ENCODE measurements around the gene FAM47E. TPM values are rescaled to one million over a fixed set of nuclear protein-coding genes. Genes with fewer than 3 reads are reported as not detected.
"Not testable (repeated sequence)": the region's sequence is repeated elsewhere in the genome, so short reads cannot be mapped to it uniquely, and the experiment has no call there.

Gene FAM47E
- total RNA-seq, 1 experiment from 2014 or later = 0.02 TPM

GRCh38 chr4:76238701-76239100 lies 12.8 kb upstream of the FAM47E start:
- H3K9me3 ChIP-seq (replicated peaks) = peaks cover 5% of the 10 kb centered on the region; the same call in 1 of the 2 replicates
- H3K27ac ChIP-seq = no peak overlapping the region
- H3K4me3 ChIP-seq = no peak overlapping the region
- no peak for DNase-seq
- no peaks in the 10 kb centered on the region for H3K36me3 ChIP-seq
- H3K27me3 ChIP-seq = no peaks in the 10 kb centered on the region
- H3K4me1 ChIP-seq = no peaks in the 10 kb centered on the region

- Histone ChIP-seq H3K9me3 (replicated peaks) (peaks cover 9% of the 10 kb centered on the region; the same call in 1 of the 2 replicates), H3K27me3 (no peaks in the 10 kb centered on the region), H3K27ac (no peak overlapping the region), H3K4me1 (no peaks in the 10 kb centered on the region), H3K36me3 (no peaks in the 10 kb centered on the region), H3K4me3 (no peak overlapping the region)
- DNase-seq = no peak
These were observed 11.3 kb upstream of the FAM47E start for GRCh38 chr4:76240236-76240635.

- H3K4me1 ChIP-seq; H3K27me3 ChIP-seq; H3K9me3 ChIP-seq (replicated peaks); DNase-seq; H3K36me3 ChIP-seq; H3K27ac ChIP-seq; H3K4me3 ChIP-seq: not testable (repeated sequence)
These were observed 7.6 kb upstream of the FAM47E start for GRCh38 chr4:76243877-76244276.

GRCh38 chr4:76246025-76246424 lies 5.5 kb upstream of the FAM47E start:
- no peaks in the 10 kb centered on the region for H3K36me3 ChIP-seq
- H3K4me1 ChIP-seq = no peaks in the 10 kb centered on the region
- no peak for DNase-seq
- no peak overlapping the region for H3K27ac ChIP-seq
- no peak overlapping the region for H3K4me3 ChIP-seq
- no peaks in the 10 kb centered on the region for H3K27me3 ChIP-seq
- H3K9me3 ChIP-seq (replicated peaks) = peaks cover 4% of the 10 kb centered on the region; the same call in 1 of the 2 replicates

GRCh38 chr4:76246852-76247251 lies 4.7 kb upstream of the FAM47E start:
- H3K36me3 ChIP-seq = no peaks in the 10 kb centered on the region
- no peak overlapping the region for H3K27ac ChIP-seq
- H3K27me3 ChIP-seq = no peaks in the 10 kb centered on the region
- no peak overlapping the region for H3K4me3 ChIP-seq
- DNase-seq = no peak
- no peaks in the 10 kb centered on the region for H3K4me1 ChIP-seq
- H3K9me3 ChIP-seq (replicated peaks) = 0 out of 2 replicates have a peak, but pooled peaks cover 4% of the 10 kb centered on the region

GRCh38 chr4:76250962-76251361 lies 559 bp upstream of the FAM47E start:
- no peaks in the 10 kb centered on the region for H3K4me1 ChIP-seq
- H3K4me3 ChIP-seq = peak overlapping the region; percentile 62
- no peaks in the 10 kb centered on the region for H3K27me3 ChIP-seq
- no peaks in the 10 kb centered on the region for H3K36me3 ChIP-seq
- no peak overlapping the region for H3K27ac ChIP-seq
- H3K9me3 ChIP-seq (replicated peaks) = no peaks in the 10 kb centered on the region
- peak in 1 of 2 experiments; percentile 47 for DNase-seq

GRCh38 chr4:76252271-76252653 lies 741 bp downstream of the FAM47E start:
- DNase-seq = no peak
- H3K4me3 ChIP-seq = peak overlapping the region; percentile 62
- H3K36me3 ChIP-seq = no peaks in the 10 kb centered on the region
- H3K4me1 ChIP-seq = no peaks in the 10 kb centered on the region
- no peaks in the 10 kb centered on the region for H3K27me3 ChIP-seq
- no peak overlapping the region for H3K27ac ChIP-seq
- H3K9me3 ChIP-seq (replicated peaks) = no peaks in the 10 kb centered on the region

GRCh38 chr4:76253511-76253910 lies 2.0 kb downstream of the FAM47E start:
- Histone ChIP-seq H3K27ac (no peak overlapping the region), H3K4me3 (no peak overlapping the region), H3K27me3 (no peaks in the 10 kb centered on the region), H3K9me3 (replicated peaks) (no peaks in the 10 kb centered on the region), H3K36me3 (no peaks in the 10 kb centered on the region), H3K4me1 (no peaks in the 10 kb centered on the region)
- DNase-seq = no peak

GRCh38 chr4:76256032-76256431 lies 4.5 kb downstream of the FAM47E start:
- no peaks in the 10 kb centered on the region for H3K36me3 ChIP-seq
- no peaks in the 10 kb centered on the region for H3K4me1 ChIP-seq
- H3K27me3 ChIP-seq = no peaks in the 10 kb centered on the region
- no peak overlapping the region for H3K27ac ChIP-seq
- no peak for DNase-seq
- H3K9me3 ChIP-seq (replicated peaks) = no peaks in the 10 kb centered on the region
- no peak overlapping the region for H3K4me3 ChIP-seq

GRCh38 chr4:76256968-76257367 lies 5.4 kb downstream of the FAM47E start:
- no peak for DNase-seq
- H3K36me3 ChIP-seq = no peaks in the 10 kb centered on the region
- H3K27ac ChIP-seq = no peak overlapping the region

GRCh38 chr4:76257824-76258223 lies 6.3 kb downstream of the FAM47E start:
- H3K27ac ChIP-seq = no peak overlapping the region
- no peaks in the 10 kb centered on the region for H3K36me3 ChIP-seq
- DNase-seq = no peak
- no peaks in the 10 kb centered on the region for H3K4me1 ChIP-seq
- H3K9me3 ChIP-seq (replicated peaks) = no peaks in the 10 kb centered on the region
- no peaks in the 10 kb centered on the region for H3K27me3 ChIP-seq
- no peak overlapping the region for H3K4me3 ChIP-seq

More at GRCh38 chr4:76256968-76257367, 5.4 kb downstream of the FAM47E start:
- H3K27me3 ChIP-seq = no peaks in the 10 kb centered on the region
- H3K4me1 ChIP-seq = no peaks in the 10 kb centered on the region
- H3K4me3 ChIP-seq = no peak overlapping the region
- H3K9me3 ChIP-seq (replicated peaks) = no peaks in the 10 kb centered on the region

GRCh38 chr4:76260571-76260970 lies 9.1 kb downstream of the FAM47E start:
- Histone ChIP-seq H3K36me3 (no peaks in the 10 kb centered on the region), H3K4me3 (no peak overlapping the region), H3K27me3 (no peaks in the 10 kb centered on the region), H3K4me1 (peaks cover 4% of the 10 kb centered on the region), H3K27ac (no peak overlapping the region), H3K9me3 (replicated peaks) (no peaks in the 10 kb centered on the region)
- DNase-seq = no peak

- Histone ChIP-seq H3K4me1 (peaks cover 13% of the 10 kb centered on the region), H3K27me3 (no peaks in the 10 kb centered on the region), H3K36me3 (no peaks in the 10 kb centered on the region), H3K27ac (peak overlapping the region; percentile 23), H3K4me3 (no peak overlapping the region), H3K9me3 (replicated peaks) (0 out of 2 replicates have a peak, but pooled peaks cover 3% of the 10 kb centered on the region)
- DNase-seq = peak; percentile 89 to 94
These were observed 14.2 kb downstream of the FAM47E start for GRCh38 chr4:76265631-76266218.

- H3K27me3 ChIP-seq = no peaks in the 10 kb centered on the region
- H3K9me3 ChIP-seq (replicated peaks) = 0 out of 2 replicates have a peak, but pooled peaks cover 3% of the 10 kb centered on the region
- no peak for DNase-seq
- H3K36me3 ChIP-seq = no peaks in the 10 kb centered on the region
- H3K27ac ChIP-seq = no peak overlapping the region
- H3K4me1 ChIP-seq = peaks cover 13% of the 10 kb centered on the region
- H3K4me3 ChIP-seq = no peak overlapping the region
These were observed 15.1 kb downstream of the FAM47E start for GRCh38 chr4:76266627-76267026.

- no peak for DNase-seq
- H3K27me3 ChIP-seq = no peaks in the 10 kb centered on the region
- H3K27ac ChIP-seq = no peak overlapping the region
- H3K4me1 ChIP-seq = peaks cover 13% of the 10 kb centered on the region
- H3K9me3 ChIP-seq (replicated peaks) = 0 out of 2 replicates have a peak, but pooled peaks cover 3% of the 10 kb centered on the region
- H3K4me3 ChIP-seq = no peak overlapping the region
- no peaks in the 10 kb centered on the region for H3K36me3 ChIP-seq
These were observed 16.3 kb downstream of the FAM47E start for GRCh38 chr4:76267811-76268210.
